Measurements from ENCODE around the gene SCAMP2.

Gene SCAMP2

GRCh38 chr15:74827614-74828013 is 45.6 kb downstream of the SCAMP2 start:
- no peaks in the 10 kb centered on the region for H3K27me3 ChIP-seq (ENCODE audit: insufficient read depth, low read length, poor library complexity)
- H4K20me1 ChIP-seq (ENCODE audit: insufficient read depth, low read length): peaks cover 16% of the 10 kb centered on the region
- H3K4me2 ChIP-seq (ENCODE audit: insufficient read depth, low read length): no peak overlapping the region
- no peaks in the 10 kb centered on the region for H3K79me2 ChIP-seq (ENCODE audit: insufficient read depth, low read length)
- H3K4me3 ChIP-seq (ENCODE audit: low read depth in 1 of 2, low read length in 2 of 2): no peak overlapping the region
- DNase-seq (no peak), ATAC-seq (ENCODE audit: insufficient read depth, low read depth) (no peak)
- H2AFZ ChIP-seq (ENCODE audit: low read depth, low read length): no peak overlapping the region
- H3K4me1 ChIP-seq (ENCODE audit: insufficient read depth, low read length): peaks cover 3% of the 10 kb centered on the region; the same call in 1 of the 2 replicates
- H3K27ac ChIP-seq (ENCODE audit: low read length): no peak overlapping the region
- no peaks in the 10 kb centered on the region for H3K9me3 ChIP-seq (ENCODE audit: insufficient read depth, low read length, severe bottlenecking)
- TF ChIP-seq EZH2 (IDR thresholded peaks at IDR 0.05; ENCODE audit: borderline replicate concordance, low read depth, low read length, severe bottlenecking): no peak
- no peak for TF ChIP-seq CTCF (IDR thresholded peaks at IDR 0.05; ENCODE audit: borderline replicate concordance, extremely low read depth, low read length, poor library complexity, severe bottlenecking)
- no peak overlapping the region for H3K9ac ChIP-seq (ENCODE audit: low read depth, low read length)
- H3K36me3 ChIP-seq (ENCODE audit: insufficient read depth, low read length): no peaks in the 10 kb centered on the region

- Histone ChIP-seq H3K9ac (ENCODE audit: low read depth, low read length) (no peak overlapping the region), H2AFZ (ENCODE audit: low read depth, low read length) (no peak overlapping the region), H3K4me2 (ENCODE audit: insufficient read depth, low read length) (no peak overlapping the region), H3K27ac (ENCODE audit: low read length) (no peak overlapping the region), H3K79me2 (ENCODE audit: insufficient read depth, low read length) (no peaks in the 10 kb centered on the region), H3K9me3 (ENCODE audit: insufficient read depth, low read length, severe bottlenecking) (no peaks in the 10 kb centered on the region), H3K27me3 (ENCODE audit: insufficient read depth, low read length, poor library complexity) (no peaks in the 10 kb centered on the region), H3K4me3 (ENCODE audit: low read depth in 1 of 2, low read length in 2 of 2) (no peak overlapping the region), H4K20me1 (ENCODE audit: insufficient read depth, low read length) (peaks cover 16% of the 10 kb centered on the region), H3K4me1 (ENCODE audit: insufficient read depth, low read length) (peaks cover 3% of the 10 kb centered on the region; the same call in 1 of the 2 replicates), H3K36me3 (ENCODE audit: insufficient read depth, low read length) (no peaks in the 10 kb centered on the region)
- TF ChIP-seq EZH2 (IDR thresholded peaks at IDR 0.05; ENCODE audit: borderline replicate concordance, low read depth, low read length, severe bottlenecking): no peak
- no peak for TF ChIP-seq CTCF (IDR thresholded peaks at IDR 0.05; ENCODE audit: borderline replicate concordance, extremely low read depth, low read length, poor library complexity, severe bottlenecking)
- DNase-seq (no peak), ATAC-seq (ENCODE audit: insufficient read depth, low read depth) (no peak)
These were observed 46.2 kb downstream of the SCAMP2 start for GRCh38 chr15:74826921-74827320.

GRCh38 chr15:74826364-74826819 is 46.8 kb downstream of the SCAMP2 start, which contains the start of gene CPLX3:
TSS of gene CPLX3 (plus strand) at chr15:74826627. CDS start at chr15:74826704, 77 bp downstream.
- Histone ChIP-seq H3K4me1 (ENCODE audit: insufficient read depth, low read length) (peaks cover 3% of the 10 kb centered on the region; the same call in 1 of the 2 replicates), H4K20me1 (ENCODE audit: insufficient read depth, low read length) (peaks cover 16% of the 10 kb centered on the region), H3K4me2 (ENCODE audit: insufficient read depth, low read length) (peak within 1 kb of the TSS; percentile 42; the same call in 1 of the 2 replicates), H3K27ac (ENCODE audit: low read length) (no peak within 1 kb of the TSS), H2AFZ (ENCODE audit: low read depth, low read length) (no peak within 1 kb of the TSS), H3K9me3 (ENCODE audit: insufficient read depth, low read length, severe bottlenecking) (no peaks in the 10 kb centered on the region), H3K9ac (ENCODE audit: low read depth, low read length) (no peak within 1 kb of the TSS), H3K79me2 (ENCODE audit: insufficient read depth, low read length) (no peaks in the 10 kb centered on the region), H3K36me3 (ENCODE audit: insufficient read depth, low read length) (no peaks in the 10 kb centered on the region), H3K27me3 (ENCODE audit: insufficient read depth, low read length, poor library complexity) (no peaks in the 10 kb centered on the region), H3K4me3 (ENCODE audit: low read depth in 1 of 2, low read length in 2 of 2) (no peak within 1 kb of the TSS)
- ATAC-seq (ENCODE audit: insufficient read depth, low read depth) (peak; percentile 86), DNase-seq (peak; percentile 68)
- TF ChIP-seq CTCF (IDR thresholded peaks at IDR 0.05; ENCODE audit: borderline replicate concordance, extremely low read depth, low read length, poor library complexity, severe bottlenecking) (no peak), EZH2 (IDR thresholded peaks at IDR 0.05; ENCODE audit: borderline replicate concordance, low read depth, low read length, severe bottlenecking) (no peak)

Measured in DND-41 (cell line).